IMR-90 (cell line): Measurements from ENCODE around the gene CALU. TPM values are rescaled to one million over a fixed set of nuclear protein-coding genes. Genes with fewer than 3 reads are reported as not detected.

Experiments used
- ATAC-seq: fragments of 200-7000 bp; cut with Tn5 transposase; 2 replicates; pipeline ENCODE4 v1.9.1; 2020; ENCODE audit warnings: low read depth, mild to moderate bottlenecking, moderate library complexity
- BruUV-seq: library from RNA; stranded (reverse); fragments of 400-500 nt; replicated peaks from 2 replicates; lab custom pipeline; 2021; lab: Mats Ljungman, UMichigan
- CTCF ChIA-PET: fragments of 300-600 bp; formaldehyde crosslinking; extraction: SDS; loops from one replicate; lab custom pipeline; 2021; ENCODE audit warnings: antibody characterized with exemption; lab: Yijun Ruan, JAX
- POLR2A ChIA-PET: fragments of 300-600 bp; sonication (Branson Sonifier 250); formaldehyde crosslinking; loops from one replicate; lab custom pipeline; 2022; ENCODE audit warnings: antibody characterized with exemption; ENCODE audit not compliant: unreplicated experiment; lab: Charles Lee
- DNase-seq: peaks from one replicate; pipeline ENCODE4 v3.0.0; 2013
- H2AFZ ChIP-seq: replicated peaks from 2 replicates; pipeline ENCODE3; 2013; ENCODE audit warnings: low read length, mild to moderate bottlenecking; ENCODE audit not compliant: poor library complexity
- H2AK5ac ChIP-seq: 2 replicates; pipeline ENCODE4 v1.6.1; 2013; ENCODE audit warnings: low read depth, low read length, inconsistent platforms
- H2AK9ac ChIP-seq: replicated peaks from 2 replicates; pipeline ENCODE3; 2013; ENCODE audit warnings: mild to moderate bottlenecking, low read depth, low read length, moderate library complexity; ENCODE audit not compliant: poor library complexity
- H2BK120ac ChIP-seq: 2 replicates; pipeline ENCODE4 v1.6.1; 2013; ENCODE audit warnings: low read depth, low read length, inconsistent platforms
- H2BK15ac ChIP-seq: 3 replicates; pipeline ENCODE4 v1.6.1; 2013; ENCODE audit warnings: low read depth, low read length, inconsistent platforms
- H2BK20ac ChIP-seq: 2 replicates; pipeline ENCODE4 v1.6.1; 2013; ENCODE audit warnings: low read depth, mild to moderate bottlenecking, inconsistent platforms, low read length, moderate library complexity
- H2BK5ac ChIP-seq: 2 replicates; pipeline ENCODE4 v1.6.1; 2013; ENCODE audit warnings: mild to moderate bottlenecking, low read depth, low read length, inconsistent platforms; ENCODE audit not compliant: poor library complexity, severe bottlenecking
- H3K14ac ChIP-seq: replicated peaks from 2 replicates; pipeline ENCODE4 v1.6.1; 2013; ENCODE audit warnings: low read depth, low read length, inconsistent platforms
- H3K18ac ChIP-seq: 2 replicates; pipeline ENCODE4 v1.6.1; 2013; ENCODE audit warnings: low read depth, low read length, control low read depth
- H3K23ac ChIP-seq: 2 replicates; pipeline ENCODE4 v1.6.1; 2013; ENCODE audit warnings: low read depth, low read length, inconsistent platforms
- H3K27ac ChIP-seq: 2 replicates; pipeline ENCODE4 v1.5.1; 2013; ENCODE audit warnings: mild to moderate bottlenecking, control low read depth, low read length; ENCODE audit not compliant: insufficient read depth
- H3K27me3 ChIP-seq: 2 replicates; pipeline ENCODE4 v1.6.1; 2013; ENCODE audit warnings: low read length; ENCODE audit not compliant: control insufficient read depth, insufficient read depth
- H3K36me3 ChIP-seq: 2 replicates; pipeline ENCODE4 v1.6.1; 2013; ENCODE audit warnings: low read length, mixed read lengths; ENCODE audit not compliant: control insufficient read depth, insufficient read depth
- H3K4ac ChIP-seq: 2 replicates; pipeline ENCODE4 v1.6.1; 2013; ENCODE audit warnings: low read depth, low read length, inconsistent platforms
- H3K4me1 ChIP-seq: 2 replicates; pipeline ENCODE4 v1.6.1; 2013; ENCODE audit warnings: low read length, mixed read lengths; ENCODE audit not compliant: control insufficient read depth, insufficient read depth
- H3K4me2 ChIP-seq: 2 replicates; pipeline ENCODE4 v1.6.1; 2013; ENCODE audit warnings: low read depth, mild to moderate bottlenecking, control low read depth, low read length, moderate library complexity
- H3K4me3 ChIP-seq: 2 replicates; pipeline ENCODE4 v1.5.1; 2013; ENCODE audit warnings: low read depth, mild to moderate bottlenecking, control low read depth, low read length, moderate library complexity; ENCODE audit not compliant: insufficient read depth
- H3K56ac ChIP-seq: 2 replicates; pipeline ENCODE4 v1.6.1; 2013; ENCODE audit warnings: low read length, inconsistent platforms; ENCODE audit not compliant: insufficient read depth; ENCODE audit errors: extremely low read depth
- H3K79me1 ChIP-seq, 2 experiments: 2 replicates each; pipeline ENCODE4 v1.6.1; 2013; ENCODE audit warnings: low read length in 2 of 2, inconsistent platforms in 1 of 2, low read depth in 1 of 2
- H3K9ac ChIP-seq: 2 replicates; pipeline ENCODE4 v1.6.1; 2013; ENCODE audit warnings: low read depth, low read length, control low read depth
- H3K9me1 ChIP-seq: 2 replicates; pipeline ENCODE4 v1.6.1; 2013; ENCODE audit warnings: low read length, inconsistent platforms; ENCODE audit not compliant: insufficient read depth
- H3K9me3 ChIP-seq: 2 replicates; pipeline ENCODE4 v1.6.1; 2013; ENCODE audit warnings: low read length; ENCODE audit not compliant: control insufficient read depth, insufficient read depth
- H4K20me1 ChIP-seq: 2 replicates; pipeline ENCODE4 v1.6.1; 2013; ENCODE audit warnings: low read length, inconsistent platforms; ENCODE audit not compliant: insufficient read depth
- H4K5ac ChIP-seq: 2 replicates; pipeline ENCODE4 v1.6.1; 2013; ENCODE audit warnings: mild to moderate bottlenecking, low read depth, low read length, control low read depth
- H4K8ac ChIP-seq, 2 experiments: 2 replicates each; pipeline ENCODE4 v1.6.1; 2013; ENCODE audit warnings: low read depth in 2 of 2, low read length in 2 of 2, control low read depth in 1 of 2, inconsistent platforms in 1 of 2
- H4K91ac ChIP-seq: 2 replicates; pipeline ENCODE4 v1.6.1; 2013; ENCODE audit warnings: low read depth, low read length, inconsistent platforms; ENCODE audit not compliant: insufficient read depth
- CEBPB ChIP-seq: IDR thresholded peaks from 2 replicates; pipeline ENCODE4 v1.6.1; 2012; ENCODE audit warnings: low read depth, low read length, improper control_type of control experiment
- MAFK ChIP-seq: IDR thresholded peaks from 2 replicates; pipeline ENCODE4 v1.6.1; 2012; ENCODE audit warnings: low read depth, low read length, improper control_type of control experiment
- NFE2L2 ChIP-seq: fragments of 150-350 bp; IDR thresholded peaks from 2 replicates; pipeline ENCODE4 v1.6.1; 2016; ENCODE audit warnings: low read depth, mild to moderate bottlenecking, low read length
- RCOR1 ChIP-seq: IDR thresholded peaks from 2 replicates; pipeline ENCODE4 v1.6.1; 2012; ENCODE audit warnings: mild to moderate bottlenecking, low read length, improper control_type of control experiment; ENCODE audit not compliant: insufficient replicate concordance
- RFX5 ChIP-seq: IDR thresholded peaks from 2 replicates; pipeline ENCODE4 v1.8.0; 2012; ENCODE audit warnings: low read depth, mild to moderate bottlenecking, low read length, moderate library complexity
- SMC3 ChIP-seq: fragments of 150-350 bp; IDR thresholded peaks from 2 replicates; pipeline ENCODE4 v1.6.1; 2016; ENCODE audit warnings: low read depth, mild to moderate bottlenecking, antibody characterized with exemption, low read length, moderate library complexity
- WGBS, 2 experiments: methylation state at CpG; one replicate each; pipeline versions ENCODE4 v1.1.5 to v1.1.7; 2013; ENCODE audit warnings: missing lambda C conversion rate in 2 of 2; ENCODE audit not compliant: insufficient read length in 1 of 2; ENCODE audit errors: extremely low coverage in 2 of 2; 5-methylcytosine and 5-hydroxymethylcytosine counted together
- dilution Hi-C: fragments of 300-500 bp; cut with HindIII; formaldehyde crosslinking; loops from one replicate; pipeline ENCODE4 v1.14.3; 2018; ENCODE audit warnings: low sequenced_read_pairs; ENCODE audit not compliant: unreplicated experiment
- in situ Hi-C: fragments of 300-500 bp; cut with MboI; formaldehyde crosslinking; loops from 3 replicates; pipeline ENCODE4 v1.14.3; 2019; ENCODE audit warnings: low sequenced_read_pairs, inconsistent platforms, mixed read lengths
- intact Hi-C: fragments of 100-400 bp; cut with micrococcal nuclease; formaldehyde crosslinking; loops from 2 replicates; pipeline ENCODE4 v1.10.0; 2022
- polyA plus RNA-seq, 3 experiments: library from polyadenylated mRNA; depleted of rRNA; stranded (reverse); fragments of >200 nt; gene quantifications; 2 replicates each; pipeline ENCODE4 v1.2.3, GENCODE V29; 2012; ENCODE audit warnings: low replicate concordance in 1 of 3
- total RNA-seq: library from RNA; depleted of rRNA; stranded (reverse); fragments of >200 nt; gene quantifications from 2 replicates; pipeline ENCODE4 v1.2.3, GENCODE V29; 2012

Gene CALU
- total and polyA plus RNA-seq, 2 of the 4 experiments (the other 2 are of a cell fraction): 421 to 525 TPM

DNA sequence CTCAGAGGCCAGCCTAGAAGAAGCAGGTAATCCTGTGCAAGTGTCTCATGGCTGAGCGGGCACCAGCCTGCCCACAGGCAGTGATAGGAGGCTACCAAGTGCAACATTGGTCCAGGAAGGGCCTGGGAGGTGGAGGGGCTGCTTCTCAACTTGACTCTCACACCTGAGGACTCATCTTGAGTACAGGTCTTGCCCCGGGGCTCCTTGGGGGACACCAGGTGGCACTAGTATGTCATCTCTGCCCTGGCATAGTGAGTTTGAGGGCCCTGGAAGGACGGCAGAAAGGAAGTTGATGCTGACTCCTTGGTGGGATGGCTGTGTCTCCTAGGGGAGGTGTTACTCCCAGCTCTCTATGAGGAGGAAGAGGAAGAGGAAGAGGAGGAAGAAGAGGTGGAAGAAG lies 54.9 kb downstream of the CALU start:
- no peak overlapping the region for H3K4me3 ChIP-seq
- peaks cover 9% of the 10 kb centered on the region for H3K4me1 ChIP-seq
- POLR2A ChIA-PET: no interaction called here
- no peak overlapping the region for H2AK9ac ChIP-seq
- H3K4ac ChIP-seq: no peak overlapping the region
- no peaks in the 10 kb centered on the region for H3K9me3 ChIP-seq
- no peak for ATAC-seq
- H3K27me3 ChIP-seq: peaks cover 8% of the 10 kb centered on the region; the same call in 1 of the 2 replicates
- H2BK5ac ChIP-seq: no peak overlapping the region
- H3K18ac ChIP-seq: no peak overlapping the region
- no peak overlapping the region for H4K91ac ChIP-seq
- no peak overlapping the region for H2BK20ac ChIP-seq
- in situ Hi-C loops (no loop called here), intact Hi-C loops (loop anchor here (5.0 kb wide), 1 partner anchor 33 kb away; no protein-coding TSS in a partner anchor), dilution Hi-C loops (no loop called here)
- no peak overlapping the region for H4K5ac ChIP-seq
- peaks cover 0 to 13% of the 10 kb centered on the region in 2 experiments; a peak in 2 of 4 replicates for H3K79me1 ChIP-seq
- TF ChIP-seq RFX5 (no peak), CEBPB (no peak), NFE2L2 (no peak), SMC3 (no peak), MAFK (no peak), RCOR1 (no peak)
- H3K9me1 ChIP-seq: peaks cover 2% of the 10 kb centered on the region; the same call in 1 of the 2 replicates
- no peak overlapping the region; the same call in 1 of the 2 replicates for H3K23ac ChIP-seq
- CTCF ChIA-PET: no interaction called here
- 0 out of 2 replicates have a peak overlapping the region, but pooled peaks have one; percentile 15 for H2AK5ac ChIP-seq
- H4K20me1 ChIP-seq: no peaks in the 10 kb centered on the region
- H2AFZ ChIP-seq: no peak overlapping the region
- no peak for DNase-seq
- no TSS peak for BruUV-seq
- H3K4me2 ChIP-seq: no peak overlapping the region
- H2BK120ac ChIP-seq: no peak overlapping the region
- no peak overlapping the region for H3K9ac ChIP-seq
- H4K8ac ChIP-seq: no peak overlapping the region
- H3K27ac ChIP-seq: no peak overlapping the region
- H3K36me3 ChIP-seq: peaks cover 6% of the 10 kb centered on the region
- H3K14ac ChIP-seq: no peak overlapping the region
- no peak overlapping the region for H2BK15ac ChIP-seq
- 50% methylated on average over 1 of the region's 3 CpGs; no CpG with 5 or more reads in 1 of the 2 experiments for WGBS, 2 experiments
- H3K56ac ChIP-seq: no peak overlapping the region
